HG02852 (cell line): ENCODE results near the gene SULT4A1.

ENCODE experiments used
- ATAC-seq: cut with Tn5 transposase; IDR thresholded peaks from one replicate; pipeline ENCODE4 v1.9.1; 2021; ENCODE audit warnings: mild to moderate bottlenecking, moderate library complexity; ENCODE audit not compliant: unreplicated experiment

The SULT4A1 gene

GRCh38 chr22:43814264-43814663 lies 48.0 kb downstream of the SULT4A1 start:
- ATAC-seq, result no peak

DNA sequence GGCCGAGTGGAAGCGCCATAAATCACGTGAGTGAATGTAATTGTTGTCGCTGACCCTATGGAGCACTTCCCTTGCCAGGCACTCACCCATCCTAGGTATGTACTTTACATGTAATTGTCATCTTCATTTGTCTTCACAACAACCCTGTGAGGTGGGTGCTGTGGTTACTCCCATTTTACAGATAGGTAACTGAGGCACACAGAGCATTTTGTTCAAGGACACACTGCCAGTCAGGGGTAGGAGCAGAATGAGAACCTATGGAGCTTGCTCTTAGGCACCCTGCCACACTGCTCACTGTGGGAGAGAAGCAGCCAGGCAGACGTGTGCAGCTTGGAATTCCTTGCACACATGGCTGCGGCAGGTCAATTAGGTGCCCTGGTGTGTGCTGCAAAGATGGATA lies 49.4 kb downstream of the SULT4A1 start:
- no peak for ATAC-seq

DNA sequence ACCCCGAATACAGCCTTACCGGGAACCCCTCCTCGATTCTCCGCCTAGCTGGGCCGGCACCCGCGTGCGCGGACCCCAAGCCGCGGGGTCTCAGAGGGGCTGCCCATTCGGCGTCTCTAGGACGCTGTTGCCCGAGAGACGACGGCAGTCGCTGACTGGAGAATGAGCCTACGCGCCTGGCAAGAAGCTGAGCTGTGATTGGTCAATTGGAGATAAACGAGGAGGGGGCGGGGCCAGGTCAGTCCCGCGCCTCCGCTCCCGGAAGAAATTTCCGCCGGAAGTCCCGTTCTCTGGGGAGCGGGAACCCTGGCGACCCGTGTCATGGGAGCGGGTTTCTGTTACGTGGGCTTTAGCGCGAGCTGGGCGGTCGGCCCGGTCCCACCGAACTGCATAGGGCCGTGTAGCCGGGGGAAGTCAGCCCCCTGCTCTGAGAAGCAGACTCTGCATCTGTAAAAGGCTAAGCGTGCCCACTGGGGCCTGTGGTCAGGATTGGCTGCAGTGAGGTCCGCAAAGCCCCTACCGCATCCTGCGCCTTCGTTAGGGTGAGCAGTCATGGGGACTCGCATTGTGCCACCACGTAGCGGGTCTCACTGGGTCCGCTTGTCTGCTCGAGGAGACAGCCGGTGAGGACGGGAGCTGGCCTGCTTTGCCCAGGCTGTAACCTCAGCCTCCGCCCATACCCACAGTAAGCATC lies 50.0 kb downstream of the SULT4A1 start, which contains the start of gene EFCAB6:
TSS of gene EFCAB6 (minus strand) at position 157 of the 694 bp plus-strand sequence. CDS start 29,987 bp downstream, outside the sequence.
- ATAC-seq, result peak; percentile 88

DNA sequence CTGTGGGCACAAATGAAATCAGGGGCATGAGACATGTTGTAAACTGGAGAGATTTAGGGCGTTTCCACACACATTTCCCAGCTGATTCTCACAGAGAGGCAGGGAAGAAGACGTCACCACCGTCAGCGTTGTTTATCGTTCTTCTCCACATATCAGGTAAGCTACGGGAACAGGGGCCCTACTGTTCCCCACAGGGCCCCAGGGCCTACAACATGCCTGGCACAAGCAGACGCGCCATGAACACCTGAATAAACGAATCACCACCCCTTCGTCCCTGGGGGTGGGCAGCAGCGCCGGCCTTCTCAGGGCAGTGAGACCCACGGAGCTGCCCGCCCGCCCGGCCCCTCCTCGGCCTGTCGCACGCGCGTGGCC lies 50.5 kb downstream of the SULT4A1 start:
- peak; percentile 19 for ATAC-seq

DNA sequence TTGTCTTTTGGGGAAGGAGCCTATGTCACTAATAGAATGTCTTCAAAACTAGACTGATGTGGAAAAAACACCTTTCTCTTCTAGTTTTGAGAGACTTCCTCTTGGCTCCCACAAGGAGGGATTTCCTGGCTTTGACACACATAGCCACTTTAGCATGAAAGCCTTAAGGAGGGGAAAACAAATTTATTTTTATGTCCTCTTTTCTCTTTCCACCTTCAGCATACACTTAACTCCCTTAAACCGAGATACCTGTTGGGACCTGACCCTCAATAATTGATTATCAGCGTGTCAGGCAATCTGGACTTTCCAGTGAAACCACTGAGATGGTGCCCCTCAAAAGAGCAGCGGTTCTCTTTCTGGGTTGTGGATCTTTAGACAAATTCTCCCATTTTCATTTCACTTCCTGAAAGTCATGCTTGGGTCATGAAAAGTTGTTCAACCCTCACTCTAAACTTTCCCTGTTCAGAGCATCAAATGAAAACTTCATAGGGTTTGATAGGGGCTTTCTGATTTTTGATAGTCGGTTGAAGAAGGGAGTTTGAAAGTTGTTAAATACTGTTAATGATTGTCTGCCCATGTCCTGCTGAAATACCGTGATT lies 59.3 kb downstream of the SULT4A1 start:
- ATAC-seq, result no peak

- ATAC-seq, result no peak
Measured at GRCh38 chr22:43800970-43801369, 61.3 kb downstream of the SULT4A1 start.

- ATAC-seq, result peak; percentile 52
Measured at GRCh38 chr22:43798492-43798891, 63.8 kb downstream of the SULT4A1 start.

DNA sequence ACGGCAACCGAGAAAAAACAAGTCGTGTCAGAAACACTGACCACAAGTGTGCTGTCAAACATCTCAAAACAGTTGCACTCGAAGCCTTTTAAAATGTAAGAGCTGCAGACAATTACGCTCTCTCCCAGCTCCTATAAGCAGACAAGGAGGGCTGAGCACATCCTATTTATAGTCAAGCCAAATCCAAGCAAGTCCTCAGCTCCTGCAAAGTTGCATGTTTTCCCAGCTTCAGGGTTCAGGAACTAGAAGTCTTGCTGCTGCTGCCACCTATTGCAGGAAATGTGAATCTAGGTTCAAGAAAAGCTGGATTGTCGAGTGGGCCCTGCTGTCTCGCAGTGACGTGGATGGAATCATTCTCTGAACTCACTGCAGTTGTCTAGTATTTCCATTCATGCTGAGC lies 65.7 kb downstream of the SULT4A1 start:
- ATAC-seq, result no peak

DNA sequence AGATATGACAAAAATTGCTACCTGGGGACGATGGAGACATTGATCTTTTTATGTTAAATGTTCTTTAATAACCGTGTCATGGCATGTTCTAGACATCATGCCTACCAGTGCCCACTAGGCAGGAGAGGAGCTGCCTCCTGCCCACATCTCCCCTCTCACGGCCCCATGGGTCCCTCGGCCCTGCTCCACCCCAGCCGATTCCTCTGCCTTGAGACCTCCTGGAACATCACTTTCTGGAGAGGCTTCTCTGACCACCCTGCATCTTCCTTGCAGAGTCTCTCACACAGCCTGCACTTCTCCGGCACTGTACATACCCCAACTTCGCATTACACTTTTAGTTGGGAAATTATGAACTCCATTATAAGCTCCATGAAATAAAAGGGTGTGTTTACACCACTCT lies 67.0 kb downstream of the SULT4A1 start:
- no peak for ATAC-seq

DNA sequence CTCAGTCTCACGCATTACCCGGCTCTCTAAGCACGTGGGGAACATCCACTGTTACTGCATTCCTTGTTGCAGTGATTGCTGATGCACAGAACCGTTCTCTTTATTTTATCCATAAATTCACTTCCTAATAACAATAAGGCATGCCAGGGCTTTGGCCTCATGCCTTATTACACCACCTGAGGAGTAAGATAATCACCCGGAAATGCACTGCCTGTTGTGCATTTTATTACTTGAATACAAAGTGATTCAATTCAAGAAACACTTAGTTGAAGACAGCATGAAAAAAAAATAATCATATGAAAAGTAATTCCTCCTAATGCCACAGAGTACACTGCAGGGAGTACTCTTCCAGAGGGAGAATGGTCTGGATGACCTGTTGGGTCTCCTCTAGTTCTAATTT lies 69.4 kb downstream of the SULT4A1 start:
- ATAC-seq, result no peak

GRCh38 chr22:43789452-43789851 lies 72.9 kb downstream of the SULT4A1 start:
- no peak for ATAC-seq

DNA sequence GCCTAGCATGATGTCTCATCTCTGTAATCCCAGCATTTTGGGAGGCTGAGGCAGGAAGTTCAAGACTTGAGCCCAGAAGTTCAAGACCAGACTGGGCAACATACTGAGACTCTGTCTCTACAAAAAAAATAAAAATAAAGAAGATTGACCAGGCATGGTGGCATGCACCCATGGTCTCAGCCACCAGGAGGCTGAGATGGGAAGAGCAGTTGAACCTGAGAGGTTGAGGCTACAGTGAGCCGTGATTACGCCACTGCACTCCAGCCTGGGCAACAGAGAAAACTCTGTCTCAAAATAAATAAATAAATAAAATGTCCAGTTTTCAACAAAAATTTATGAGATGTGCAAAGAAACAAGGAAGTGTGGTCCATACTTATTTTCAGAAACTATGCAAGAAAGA lies 78.5 kb downstream of the SULT4A1 start:
- no peak for ATAC-seq

GRCh38 chr22:43782448-43782847 lies 79.9 kb downstream of the SULT4A1 start:
- ATAC-seq, result no peak

DNA sequence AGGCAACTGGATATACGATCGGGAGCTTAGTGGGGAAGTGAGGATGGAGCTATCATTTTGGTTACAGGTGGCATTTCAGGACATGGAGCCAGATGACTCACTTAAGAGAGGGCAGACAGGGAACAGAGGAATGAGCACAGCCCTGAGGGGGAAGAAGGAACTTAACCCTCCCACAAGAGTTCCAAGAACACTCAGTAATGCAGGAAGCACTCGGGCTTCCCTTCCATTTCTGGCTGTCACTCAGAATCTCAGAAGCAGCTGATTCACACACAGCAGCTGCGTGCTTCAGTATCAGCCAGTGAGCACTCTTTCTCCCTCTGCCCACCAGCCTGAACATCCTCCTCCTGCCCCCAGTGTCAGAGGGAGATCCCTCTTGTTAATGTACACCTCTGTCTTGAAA lies 85.0 kb downstream of the SULT4A1 start:
- ATAC-seq, result no peak

GRCh38 chr22:43776081-43776670 lies 86.1 kb downstream of the SULT4A1 start:
- no peak for ATAC-seq
